Epithelial cell of esophagus (primary cell): Measurements from ENCODE around the gene SF3B1.
"Not testable (repeated sequence)": the region's sequence is repeated elsewhere in the genome, so short reads cannot be mapped to it uniquely, and the experiment has no call there.

Source experiments
- DNase-seq: peaks from one replicate; pipeline ENCODE4 v3.0.0; 2010; ENCODE audit warnings: low read depth
- H3K4me3 ChIP-seq: 2 replicates; pipeline ENCODE4 v1.5.1; 2011; ENCODE audit warnings: mild to moderate bottlenecking, low read length, control low read depth
- CTCF ChIP-seq: IDR thresholded peaks from 2 replicates; pipeline ENCODE4 v1.5.1; 2011; ENCODE audit warnings: low read depth, mild to moderate bottlenecking, low read length, control low read depth, inconsistent platforms; ENCODE audit not compliant: insufficient read depth; ENCODE audit errors: missing control alignments

SF3B1 gene

GRCh38 chr2:197354169-197354558 lies 80.7 kb downstream of the SF3B1 start:
- H3K4me3 ChIP-seq, result no peak overlapping the region
- DNase-seq, result no peak
- TF ChIP-seq CTCF, result no peak

GRCh38 chr2:197353393-197354168 lies 81.2 kb downstream of the SF3B1 start:
- no peak overlapping the region for H3K4me3 ChIP-seq
- TF ChIP-seq CTCF, result no peak
- no peak for DNase-seq

- no peak for DNase-seq
- no peak overlapping the region for H3K4me3 ChIP-seq
- no peak for TF ChIP-seq CTCF
These were observed 85.1 kb downstream of the SF3B1 start for GRCh38 chr2:197349699-197350098.

- DNase-seq, result no peak
These were observed 86.0 kb downstream of the SF3B1 start for GRCh38 chr2:197348721-197349360.

GRCh38 chr2:197345846-197346370 lies 88.9 kb downstream of the SF3B1 start:
- DNase-seq, result peak; percentile 36
- H3K4me3 ChIP-seq, result no peak overlapping the region
- no peak for TF ChIP-seq CTCF

More at GRCh38 chr2:197348721-197349360, 86.0 kb downstream of the SF3B1 start:
- no peak for TF ChIP-seq CTCF
- no peak overlapping the region for H3K4me3 ChIP-seq

- not testable (repeated sequence) for DNase-seq, H3K4me3 ChIP-seq
These were observed 90.9 kb downstream of the SF3B1 start for GRCh38 chr2:197343968-197344367.

- TF ChIP-seq CTCF, result no peak
- no peak overlapping the region for H3K4me3 ChIP-seq
- DNase-seq, result no peak
These were observed 94.2 kb downstream of the SF3B1 start for GRCh38 chr2:197340591-197340990.
